ENCODE data around the gene EFCAB10.
"Not testable (repeated sequence)": the region's sequence is repeated elsewhere in the genome, so short reads cannot be mapped to it uniquely, and the experiment has no call there.

The EFCAB10 gene

GRCh38 chr7:105527737-105528136, 53.6 kb downstream of the EFCAB10 start:
- DNase-seq: not testable (repeated sequence)

GRCh38 chr7:105524840-105525239, 56.5 kb downstream of the EFCAB10 start:
- no peak for DNase-seq

- not testable (repeated sequence) for DNase-seq
Observed at GRCh38 chr7:105524423-105524822, 56.9 kb downstream of the EFCAB10 start.

GRCh38 chr7:105521717-105522463, 59.4 kb downstream of the EFCAB10 start, which contains the start of gene PUS7:
Gene PUS7, minus strand, starts transcription at chr7:105522271. Its CDS starts 13,759 bp downstream, at chr7:105508512.
- DNase-seq: peak; percentile 73

- DNase-seq: peak; percentile 17
Observed at GRCh38 chr7:105521027-105521716, 60.1 kb downstream of the EFCAB10 start.

GRCh38 chr7:105520620-105521019, 60.7 kb downstream of the EFCAB10 start:
- DNase-seq: not testable (repeated sequence)

- DNase-seq: no peak
Observed at GRCh38 chr7:105519353-105519752, 61.9 kb downstream of the EFCAB10 start.

GRCh38 chr7:105515610-105516009, 65.7 kb downstream of the EFCAB10 start:
- not testable (repeated sequence) for DNase-seq
